OCI-M2 (cell line): Measurements from ENCODE around the gene FMR1NB.

Source experiments
- DNase-seq: peaks from one replicate; lab custom pipeline; 2025; ENCODE audit not compliant: unreplicated experiment; lab: John Stamatoyannopoulos, UW

The FMR1NB gene

GRCh38 chrX:148069759-148070503 lies 88.8 kb downstream of the FMR1NB start:
- no peak for DNase-seq

DNA sequence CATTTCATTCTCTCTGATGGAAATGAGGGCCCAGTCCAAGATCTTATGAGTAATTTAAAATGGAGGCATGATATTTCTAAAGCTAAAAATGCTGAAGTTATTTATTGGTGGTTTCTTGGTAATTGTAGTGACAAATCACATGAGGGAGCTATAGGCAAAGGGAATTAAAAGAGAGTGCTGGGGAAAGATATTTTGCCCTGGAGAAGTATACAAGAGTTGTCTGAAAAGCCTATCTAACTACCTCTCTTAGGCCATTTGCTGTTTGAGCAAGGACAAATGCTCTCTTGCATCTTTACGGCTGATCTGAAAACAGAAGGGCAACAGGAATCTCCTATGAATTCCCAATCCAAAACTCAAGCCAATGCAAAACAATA lies 89.4 kb downstream of the FMR1NB start:
- no peak for DNase-seq
